ENCODE results near the gene AGTR1. TPM values are rescaled to one million over a fixed set of nuclear protein-coding genes. Genes with fewer than 3 reads are reported as not detected.

Gene AGTR1
- total and polyA plus RNA-seq, 2 of the 13 experiments (the other 11 are each of a cell fraction or from before 2014, with no cell fraction given), result 0.64 to 1.5 TPM

DNA sequence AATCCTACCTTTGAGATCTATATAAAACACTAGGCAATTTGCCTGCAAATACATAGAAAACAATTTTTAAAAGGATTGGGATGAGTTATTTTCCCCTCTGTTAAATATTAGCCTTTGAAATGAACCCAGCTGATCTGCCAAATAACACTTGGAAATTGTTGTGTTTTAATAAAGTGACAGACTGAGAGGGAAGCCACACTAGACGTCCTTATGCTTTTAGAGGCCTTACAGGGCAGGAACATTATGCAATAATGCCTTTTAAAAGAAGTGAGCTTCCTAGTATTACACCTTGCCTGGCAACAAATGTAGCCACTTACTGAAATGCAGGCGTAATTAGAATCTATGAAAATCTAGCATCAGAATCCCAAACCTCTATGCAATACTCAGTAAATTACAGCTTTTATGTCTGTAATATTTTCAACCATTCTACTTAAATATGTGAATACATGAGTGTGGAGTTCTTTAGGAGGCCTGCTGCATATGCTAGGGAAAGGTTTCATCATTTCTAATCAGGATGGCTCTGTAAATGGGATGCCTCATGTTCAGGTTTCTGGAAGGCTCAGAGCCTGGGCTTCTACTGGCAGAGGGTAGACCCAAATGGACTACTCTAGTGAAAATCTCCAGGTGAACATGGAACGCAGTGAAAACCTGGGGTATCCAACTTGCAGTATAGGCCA is 20.3 kb downstream of the AGTR1 start:
- WGBS (ENCODE audit: low lambda C conversion rate), result 74% methylated on average over 3 of the region's 3 CpGs
- ChIA-PET POLR2A (interaction anchor here (3.6 kb wide), 1 partner anchor 116 kb away, joined by 12 read pairs; no protein-coding TSS in a partner anchor), CTCF (ENCODE audit: low intra/inter-chr PET ratio, low total read pairs) (interaction anchor here (3.1 kb wide), 1 partner anchor 338 kb away, joined by 21 read pairs; no protein-coding TSS in a partner anchor)
- Histone ChIP-seq H3K79me2 (ENCODE audit: insufficient read depth, low read length) (no peaks in the 10 kb centered on the region), H3K9me3 (ENCODE audit: low read length) (no peaks in the 10 kb centered on the region), H3K4me3 (replicated peaks in 1 of 3; ENCODE audit: insufficient read depth in 1 of 3, low read depth in 2 of 3, low read length in 3 of 3) (no peak overlapping the region), H3K27ac (ENCODE audit: extremely low read length, insufficient read depth, low read length) (no peak overlapping the region), H2AFZ (ENCODE audit: low read length) (no peak overlapping the region), H3K36me3 (replicated peaks in 1 of 2; ENCODE audit: control insufficient read depth in 1 of 2, insufficient read depth in 2 of 2, low read length in 2 of 2) (no peaks in the 10 kb centered on the region), H3K4me2 (ENCODE audit: low read depth, low read length) (no peak overlapping the region), H3K4me1 (ENCODE audit: insufficient read depth, low read length) (peaks cover 23% of the 10 kb centered on the region), H3K9ac (ENCODE audit: insufficient read depth, low read depth, low read length) (no peak overlapping the region), H3K27me3 (ENCODE audit: control insufficient read depth in 1 of 2, insufficient read depth in 2 of 2, low read length in 2 of 2) (no peaks in the 10 kb centered on the region; a peak in 1 of 5 replicates), H4K20me1 (ENCODE audit: insufficient read depth, low read length) (no peaks in the 10 kb centered on the region)
- no peak for TF ChIP-seq ZNF207 (IDR thresholded peaks at IDR 0.05; ENCODE audit: borderline replicate concordance)
- peak; percentile 43; the same call in 1 of the 2 replicates for TF ChIP-seq CEBPB (IDR thresholded peaks at IDR 0.05; ENCODE audit: borderline replicate concordance, low read depth, low read length)
- TF ChIP-seq CEBPG (CRISPR knock-in tag; IDR thresholded peaks at IDR 0.05), result peak; percentile 56
- intact Hi-C loops (cut with micrococcal nuclease; ENCODE audit: unreplicated experiment) (loop anchor here (2.0 kb wide), 1 partner anchor 409 kb away; no protein-coding TSS in a partner anchor), in situ Hi-C loops (cut with HindIII; ENCODE audit: extremely low pct_ligation_motif_present, low pct_unique_long_range_greater_than_20kb) (loop anchor here (10.0 kb wide), 1 partner anchor 343 kb away; no protein-coding TSS in a partner anchor)
- peak; percentile 36 for FAIRE-seq
- no peak for ATAC-seq
- BruUV-seq (replicated peaks), result no TSS peak
- DNase-seq (ENCODE audit: low spot score), result no peak

- no peak overlapping the region for H3K27ac ChIP-seq (ENCODE audit: extremely low read length, insufficient read depth, low read length)
Observed at GRCh38 chr3:148718982-148719862, 21.5 kb downstream of the AGTR1 start.

More at GRCh38 chr3:148718982-148719862, 21.5 kb downstream of the AGTR1 start:
- Histone ChIP-seq H2AFZ (ENCODE audit: low read length) (no peak overlapping the region), H3K9me3 (ENCODE audit: low read length) (no peaks in the 10 kb centered on the region), H4K20me1 (ENCODE audit: insufficient read depth, low read length) (no peaks in the 10 kb centered on the region), H3K4me3 (replicated peaks in 1 of 3; ENCODE audit: insufficient read depth in 1 of 3, low read depth in 2 of 3, low read length in 3 of 3) (no peak overlapping the region), H3K36me3 (replicated peaks in 1 of 2; ENCODE audit: control insufficient read depth in 1 of 2, insufficient read depth in 2 of 2, low read length in 2 of 2) (no peaks in the 10 kb centered on the region), H3K4me1 (ENCODE audit: insufficient read depth, low read length) (peaks cover 30% of the 10 kb centered on the region), H3K9ac (ENCODE audit: insufficient read depth, low read depth, low read length) (no peak overlapping the region), H3K4me2 (ENCODE audit: low read depth, low read length) (no peak overlapping the region), H3K79me2 (ENCODE audit: insufficient read depth, low read length) (no peaks in the 10 kb centered on the region), H3K27me3 (ENCODE audit: control insufficient read depth in 1 of 2, insufficient read depth in 2 of 2, low read length in 2 of 2) (no peaks in the 10 kb centered on the region; a peak in 1 of 5 replicates)
- in situ Hi-C loops (cut with HindIII; ENCODE audit: extremely low pct_ligation_motif_present, low pct_unique_long_range_greater_than_20kb), result loop anchor here (10.0 kb wide), 1 partner anchor 344 kb away; no protein-coding TSS in a partner anchor
- ChIA-PET CTCF (ENCODE audit: low intra/inter-chr PET ratio, low total read pairs) (interaction anchor here (1.5 to 3.1 kb wide), 2 partner anchors 339 to 410 kb away, joined by 4 to 21 read pairs; no protein-coding TSS in a partner anchor), POLR2A (interaction anchor here (0.7 to 3.6 kb wide), 2 partner anchors 117 to 185 kb away, joined by 3 to 12 read pairs; no protein-coding TSS in a partner anchor)
- TF ChIP-seq RAD21 (CRISPR knock-in tag; IDR thresholded peaks at IDR 0.05), result peak; percentile 48; the same call in 1 of the 2 replicates
- TF ChIP-seq STAG1 (CRISPR knock-in tag; IDR thresholded peaks at IDR 0.05), result peak; percentile 74
- TF ChIP-seq, protein P1, sequence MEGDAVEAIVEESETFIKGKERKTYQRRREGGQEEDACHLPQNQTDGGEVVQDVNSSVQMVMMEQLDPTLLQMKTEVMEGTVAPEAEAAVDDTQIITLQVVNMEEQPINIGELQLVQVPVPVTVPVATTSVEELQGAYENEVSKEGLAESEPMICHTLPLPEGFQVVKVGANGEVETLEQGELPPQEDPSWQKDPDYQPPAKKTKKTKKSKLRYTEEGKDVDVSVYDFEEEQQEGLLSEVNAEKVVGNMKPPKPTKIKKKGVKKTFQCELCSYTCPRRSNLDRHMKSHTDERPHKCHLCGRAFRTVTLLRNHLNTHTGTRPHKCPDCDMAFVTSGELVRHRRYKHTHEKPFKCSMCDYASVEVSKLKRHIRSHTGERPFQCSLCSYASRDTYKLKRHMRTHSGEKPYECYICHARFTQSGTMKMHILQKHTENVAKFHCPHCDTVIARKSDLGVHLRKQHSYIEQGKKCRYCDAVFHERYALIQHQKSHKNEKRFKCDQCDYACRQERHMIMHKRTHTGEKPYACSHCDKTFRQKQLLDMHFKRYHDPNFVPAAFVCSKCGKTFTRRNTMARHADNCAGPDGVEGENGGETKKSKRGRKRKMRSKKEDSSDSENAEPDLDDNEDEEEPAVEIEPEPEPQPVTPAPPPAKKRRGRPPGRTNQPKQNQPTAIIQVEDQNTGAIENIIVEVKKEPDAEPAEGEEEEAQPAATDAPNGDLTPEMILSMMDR (CRISPR knock-in tag; IDR thresholded peaks at IDR 0.05), result peak; percentile 52
- TF ChIP-seq SMC3 (IDR thresholded peaks at IDR 0.05; ENCODE audit: low read length), result peak; percentile 32; the same call in 1 of the 2 replicates
- TF ChIP-seq, protein P2, sequence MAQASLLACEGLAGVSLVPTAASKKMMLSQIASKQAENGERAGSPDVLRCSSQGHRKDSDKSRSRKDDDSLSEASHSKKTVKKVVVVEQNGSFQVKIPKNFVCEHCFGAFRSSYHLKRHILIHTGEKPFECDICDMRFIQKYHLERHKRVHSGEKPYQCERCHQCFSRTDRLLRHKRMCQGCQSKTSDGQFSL (CRISPR knock-in tag; IDR thresholded peaks at IDR 0.05), result no peak
- BruUV-seq (replicated peaks), result no TSS peak
- FAIRE-seq (peak; percentile 46), ATAC-seq (peak; percentile 45; the same call in 1 of the 3 replicates), DNase-seq (ENCODE audit: low spot score) (no peak)
- WGBS (ENCODE audit: low lambda C conversion rate), result 69% methylated on average over 7 of the region's 7 CpGs
- intact Hi-C loops (cut with micrococcal nuclease; ENCODE audit: unreplicated experiment), result loop anchor here (1.0 to 2.0 kb wide), 3 partner anchors 259 to 410 kb away; no protein-coding TSS in a partner anchor
